OCI-LY7 (cell line): ENCODE data around the gene SERF2. TPM values are rescaled to one million over a fixed set of nuclear protein-coding genes. Genes with fewer than 3 reads are reported as not detected.
A peak's percentile ranks its signal among the peaks of the same experiment; 100 is the strongest.
"Not testable (repeated sequence)": the region's sequence is repeated elsewhere in the genome, so short reads cannot be mapped to it uniquely, and the experiment has no call there.

Experiments used
- BruUV-seq: library from RNA; stranded (reverse); fragments of 400-500 nt; replicated peaks from 2 replicates; lab custom pipeline; 2021; lab: Mats Ljungman, UMichigan
- CTCF ChIA-PET: fragments of 300-600 bp; sonication (Branson Sonifier 250); formaldehyde crosslinking; loops from one replicate; lab custom pipeline; 2022; ENCODE audit warnings: antibody characterized with exemption; ENCODE audit not compliant: unreplicated experiment; lab: Charles Lee
- POLR2A ChIA-PET: fragments of 300-600 bp; sonication (Branson Sonifier 250); formaldehyde crosslinking; loops from one replicate; lab custom pipeline; 2022; ENCODE audit warnings: antibody characterized with exemption; lab: Charles Lee
- DNase-seq: peaks from one replicate; pipeline ENCODE4 v3.0.0-alpha.2; 2015; ENCODE audit warnings: low spot score
- H2AFZ ChIP-seq: fragments of 200-600 bp; sonication (generic), shearing (Covaris generic); 2 replicates; pipeline ENCODE4 v1.6.1; 2014; ENCODE audit warnings: mild to moderate bottlenecking, antibody characterized with exemption, low read length, moderate library complexity
- H3K27ac ChIP-seq: fragments of 200-600 bp; sonication (generic); 2 replicates; pipeline ENCODE4 v1.5.1; 2014; ENCODE audit warnings: mixed run types, low read depth, mild to moderate bottlenecking, moderate library complexity, low read length, inconsistent platforms; ENCODE audit not compliant: poor library complexity, severe bottlenecking
- H3K36me3 ChIP-seq: fragments of 200-600 bp; sonication (generic); 2 replicates; pipeline ENCODE4 v1.6.1; 2014; ENCODE audit warnings: mild to moderate bottlenecking, antibody characterized with exemption, low read length, moderate library complexity, mixed read lengths; ENCODE audit not compliant: insufficient read depth
- H3K4me1 ChIP-seq: fragments of 200-600 bp; sonication (generic); 2 replicates; pipeline ENCODE4 v1.5.1; 2014; ENCODE audit warnings: mild to moderate bottlenecking, low read length; ENCODE audit not compliant: insufficient read depth, poor library complexity, severe bottlenecking
- H3K4me2 ChIP-seq: fragments of 200-600 bp; sonication (generic); 2 replicates; pipeline ENCODE4 v1.6.1; 2014; ENCODE audit warnings: mild to moderate bottlenecking, low read length
- H3K4me3 ChIP-seq: fragments of 200-600 bp; sonication (generic); 2 replicates; pipeline ENCODE4 v1.5.1; 2014; ENCODE audit warnings: mild to moderate bottlenecking, low read depth, low read length; ENCODE audit not compliant: poor library complexity, severe bottlenecking
- H3K79me2 ChIP-seq: fragments of 200-600 bp; sonication (generic); 2 replicates; pipeline ENCODE4 v1.6.1; 2016; ENCODE audit warnings: low read depth, mild to moderate bottlenecking, low read length, moderate library complexity, mixed read lengths; ENCODE audit not compliant: insufficient read depth
- H3K9me2 ChIP-seq: fragments of 200-600 bp; sonication (generic); 2 replicates; pipeline ENCODE4 v1.6.1; 2016; ENCODE audit warnings: mild to moderate bottlenecking, low read length, mixed read lengths; ENCODE audit not compliant: insufficient read depth
- H3K9me3 ChIP-seq: fragments of 200-600 bp; sonication (generic); 2 replicates; pipeline ENCODE4 v1.6.1; 2014; ENCODE audit warnings: mild to moderate bottlenecking, mixed run types, low read length, mixed read lengths
- H4K20me1 ChIP-seq: fragments of 200-600 bp; sonication (generic); 2 replicates; pipeline ENCODE4 v1.6.1; 2014; ENCODE audit warnings: mild to moderate bottlenecking, antibody characterized with exemption, low read length, moderate library complexity, mixed read lengths; ENCODE audit not compliant: insufficient read depth
- EZH2phosphoT487 ChIP-seq: fragments of 200-600 bp; sonication (generic); IDR thresholded peaks from 2 replicates; pipeline ENCODE4 v1.6.1; 2018; ENCODE audit warnings: low read depth, borderline replicate concordance, mild to moderate bottlenecking, mixed run types, antibody characterized with exemption, low read length, moderate library complexity, mixed read lengths
- intact Hi-C: fragments of 100-400 bp; cut with micrococcal nuclease; formaldehyde crosslinking; loops from one replicate; pipeline ENCODE4 v1.10.0; 2022; ENCODE audit not compliant: unreplicated experiment
- total RNA-seq, 2 experiments: library from RNA; depleted of rRNA in 1 of 2; stranded (reverse); fragments of >200 nt in 1 of 2; shearing (Covaris generic) in 1 of 2; gene quantifications; 2 replicates each; pipeline ENCODE4 v1.2.3, GENCODE V29; 2014 to 2022
- TF ChIP-seq, protein P1 (sequence below): fragments of 200-600 bp; sonication (generic); conservative IDR thresholded peaks from 2 replicates; pipeline ENCODE4 v1.5.1; 2014; ENCODE audit warnings: mild to moderate bottlenecking, antibody characterized with exemption, low read length, moderate library complexity, mixed read lengths

Gene SERF2
- total RNA-seq, 2 experiments from 2014 or later: 581 to 1,370 TPM

DNA sequence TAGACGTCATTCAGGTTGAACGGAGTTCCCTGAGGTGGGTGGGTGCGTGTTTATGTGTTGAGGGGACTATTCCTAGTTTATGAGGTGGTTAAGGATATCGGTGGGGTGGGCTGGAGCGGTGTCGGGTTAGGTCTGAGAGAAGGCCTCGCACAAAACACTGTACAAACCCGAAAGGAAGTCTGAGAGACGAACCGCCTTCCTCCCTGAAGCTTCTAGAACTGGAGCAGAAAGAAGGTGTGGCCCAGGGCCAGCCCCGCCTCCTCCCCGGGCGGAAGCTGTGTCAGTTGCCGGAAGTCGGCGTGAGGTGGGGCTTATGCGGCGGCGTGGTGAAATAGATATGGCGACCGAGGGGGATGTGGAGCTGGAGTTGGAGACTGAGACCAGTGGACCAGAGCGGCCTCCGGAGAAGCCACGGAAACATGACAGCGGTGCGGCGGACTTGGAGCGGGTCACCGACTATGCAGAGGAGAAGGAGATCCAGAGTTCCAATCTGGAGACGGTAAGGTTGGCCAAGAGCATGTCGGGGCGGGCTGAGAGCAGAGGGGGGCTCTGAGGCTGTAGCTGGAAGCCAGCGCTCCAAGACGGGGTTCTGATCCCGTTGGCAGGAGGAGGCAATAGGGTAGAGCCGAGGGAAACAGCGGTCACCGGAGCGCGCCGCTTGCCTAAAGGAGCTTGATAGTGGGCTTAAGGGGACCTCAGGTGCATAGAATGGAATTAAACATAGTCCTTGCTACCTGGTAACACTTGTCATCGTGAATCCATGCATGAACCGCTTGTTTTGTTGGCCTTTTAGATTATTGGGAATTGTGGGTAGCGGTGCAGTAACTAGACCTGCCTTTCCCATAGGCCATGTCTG lies 8.4 kb downstream of the SERF2 start, which contains the start of gene HYPK:
Gene HYPK, plus strand, starts transcription at position 314 of the 856 bp plus-strand sequence. Its CDS starts 24 bp downstream, at position 338.
- peak within 1 kb of the TSS; percentile 97 for H3K27ac ChIP-seq
- ChIA-PET POLR2A (interaction anchor here (0.9 to 5.4 kb wide), 10 partner anchors 9 to 30 kb away, joined by 3 to 28 read pairs (median 6); partner anchors contain the start of genes ELL3, MFAP1 and WDR76), CTCF (interaction anchor here (0.9 to 1.7 kb wide), 2 partner anchors 8 to 11 kb away, joined by 4 to 6 read pairs; no protein-coding TSS in a partner anchor)
- peak; percentile 93 for DNase-seq
- H4K20me1 ChIP-seq: peaks cover 6% of the 10 kb centered on the region; the same call in 1 of the 2 replicates
- H3K4me3 ChIP-seq: peak within 1 kb of the TSS; percentile 92
- H3K4me2 ChIP-seq: peak within 1 kb of the TSS; percentile 83
- H3K4me1 ChIP-seq: peaks cover 59% of the 10 kb centered on the region
- BruUV-seq: TSS peak; percentile 30
- H3K9me3 ChIP-seq: no peaks in the 10 kb centered on the region
- TF ChIP-seq, protein P1, sequence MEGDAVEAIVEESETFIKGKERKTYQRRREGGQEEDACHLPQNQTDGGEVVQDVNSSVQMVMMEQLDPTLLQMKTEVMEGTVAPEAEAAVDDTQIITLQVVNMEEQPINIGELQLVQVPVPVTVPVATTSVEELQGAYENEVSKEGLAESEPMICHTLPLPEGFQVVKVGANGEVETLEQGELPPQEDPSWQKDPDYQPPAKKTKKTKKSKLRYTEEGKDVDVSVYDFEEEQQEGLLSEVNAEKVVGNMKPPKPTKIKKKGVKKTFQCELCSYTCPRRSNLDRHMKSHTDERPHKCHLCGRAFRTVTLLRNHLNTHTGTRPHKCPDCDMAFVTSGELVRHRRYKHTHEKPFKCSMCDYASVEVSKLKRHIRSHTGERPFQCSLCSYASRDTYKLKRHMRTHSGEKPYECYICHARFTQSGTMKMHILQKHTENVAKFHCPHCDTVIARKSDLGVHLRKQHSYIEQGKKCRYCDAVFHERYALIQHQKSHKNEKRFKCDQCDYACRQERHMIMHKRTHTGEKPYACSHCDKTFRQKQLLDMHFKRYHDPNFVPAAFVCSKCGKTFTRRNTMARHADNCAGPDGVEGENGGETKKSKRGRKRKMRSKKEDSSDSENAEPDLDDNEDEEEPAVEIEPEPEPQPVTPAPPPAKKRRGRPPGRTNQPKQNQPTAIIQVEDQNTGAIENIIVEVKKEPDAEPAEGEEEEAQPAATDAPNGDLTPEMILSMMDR: no peak
- no peak for TF ChIP-seq EZH2phosphoT487
- H3K36me3 ChIP-seq: peaks cover 80% of the 10 kb centered on the region
- H3K79me2 ChIP-seq: peaks cover 19% of the 10 kb centered on the region
- no peaks in the 10 kb centered on the region for H3K9me2 ChIP-seq
- intact Hi-C loops: no loop called here
- no peak within 1 kb of the TSS; the same call in 1 of the 2 replicates for H2AFZ ChIP-seq

DNA sequence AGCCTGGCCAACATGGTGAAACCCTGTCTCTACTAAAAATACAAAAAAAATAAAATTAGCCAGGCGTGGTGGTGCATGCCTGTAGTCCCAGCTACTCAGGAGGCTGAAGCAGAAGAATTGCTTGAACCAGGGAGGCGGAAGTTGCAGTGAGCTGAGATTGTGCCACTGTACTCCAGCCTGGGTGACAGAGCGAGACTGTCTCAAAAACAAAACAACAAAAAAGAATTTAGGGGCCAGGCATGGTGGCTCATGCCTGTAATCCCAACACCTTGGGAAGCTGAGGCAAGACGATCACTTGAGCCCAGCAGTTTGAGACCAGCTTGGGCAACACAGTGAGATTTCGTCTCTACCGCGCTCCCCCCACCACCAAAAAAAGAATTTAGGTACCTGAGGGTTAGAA lies 10.6 kb downstream of the SERF2 start:
- H3K4me2 ChIP-seq, intact Hi-C loops, DNase-seq, H3K4me3 ChIP-seq, BruUV-seq, H2AFZ ChIP-seq, H3K9me2 ChIP-seq, CTCF ChIA-PET, H4K20me1 ChIP-seq, H3K27ac ChIP-seq, H3K9me3 ChIP-seq: not testable (repeated sequence)
- peaks cover 21% of the 10 kb centered on the region for H3K79me2 ChIP-seq
- POLR2A ChIA-PET: interaction anchor here (2.2 kb wide), 1 partner anchor 29 kb away, joined by 7 read pairs; no protein-coding TSS in a partner anchor
- peaks cover 41% of the 10 kb centered on the region for H3K4me1 ChIP-seq
- H3K36me3 ChIP-seq: peaks cover 81% of the 10 kb centered on the region

DNA sequence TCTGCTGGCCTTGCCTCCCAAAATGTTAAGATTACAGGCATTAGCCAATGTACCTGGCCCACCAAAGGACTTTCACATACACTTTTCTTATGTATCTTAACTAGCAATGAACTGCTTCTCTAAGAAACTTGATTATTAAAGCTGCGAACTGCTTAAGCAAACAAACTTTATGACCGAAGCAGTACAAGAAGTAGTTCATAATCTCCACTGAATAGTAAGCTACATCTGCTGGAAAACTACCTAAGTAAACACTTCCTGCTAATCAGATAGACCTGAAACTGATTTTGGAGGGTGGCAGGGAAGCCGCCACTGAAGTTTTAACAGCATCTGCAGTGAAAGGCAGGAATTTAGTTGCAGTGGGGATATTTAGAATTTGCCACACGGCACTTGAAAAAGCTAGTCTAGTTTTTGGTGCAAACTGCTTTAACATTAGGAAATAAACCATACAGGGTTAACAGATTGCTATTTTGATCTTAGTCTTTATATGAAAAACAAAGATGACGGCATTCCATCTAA lies 16.4 kb downstream of the SERF2 start:
- no TSS peak for BruUV-seq
- Histone ChIP-seq H3K4me3 (peak overlapping the region; percentile 46), H3K36me3 (peaks cover 93% of the 10 kb centered on the region), H3K9me2 (no peaks in the 10 kb centered on the region), H3K27ac (peak overlapping the region; percentile 96), H3K4me1 (peaks cover 38% of the 10 kb centered on the region), H4K20me1 (no peaks in the 10 kb centered on the region; the same call in 1 of the 2 replicates), H2AFZ (no peak overlapping the region), H3K4me2 (peak overlapping the region; percentile 72), H3K9me3 (no peaks in the 10 kb centered on the region), H3K79me2 (peaks cover 6% of the 10 kb centered on the region; the same call in 1 of the 2 replicates)
- ChIA-PET POLR2A (interaction anchor here (0.6 to 6.1 kb wide), 11 partner anchors 8 to 63 kb away, joined by 3 to 150 read pairs (median 6); partner anchors contain the start of genes ELL3, HYPK, MFAP1 and SERINC4), CTCF (interaction anchor here (1.0 to 2.4 kb wide), 3 partner anchors 8 to 19 kb away, joined by 3 to 6 read pairs (median 4); partner anchors contain the start of genes HYPK, MFAP1 and SERINC4)
- DNase-seq: peak; percentile 44
- intact Hi-C loops: loop anchor here (2.0 kb wide), 1 partner anchor 20 kb away; no protein-coding TSS in a partner anchor
- TF ChIP-seq, protein P1: no peak
- no peak for TF ChIP-seq EZH2phosphoT487
